Measurements from ENCODE around the gene ANKH.

DNA sequence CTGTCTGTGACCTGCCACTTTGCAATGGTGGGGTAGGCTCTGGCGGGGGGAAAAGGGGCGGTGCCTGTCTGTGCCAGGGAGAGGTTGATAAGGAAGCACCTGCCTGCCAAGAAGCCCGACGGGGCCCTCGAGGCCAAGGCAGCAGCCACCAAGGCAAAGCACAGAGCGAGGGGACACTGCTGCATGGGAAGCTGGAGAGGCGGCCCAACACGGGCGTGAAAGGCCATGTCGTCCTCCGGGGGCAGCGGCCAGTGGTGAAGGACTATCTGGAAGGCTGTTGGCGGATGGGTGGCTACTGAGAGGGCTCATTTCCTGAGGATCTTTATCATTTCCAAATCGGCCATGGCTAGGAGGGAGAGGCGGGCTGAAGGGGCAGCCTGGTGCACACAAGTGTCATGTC lies 140.7 kb downstream of the ANKH start:
- TF ChIP-seq EZH2 (IDR thresholded peaks at IDR 0.05; ENCODE audit: borderline replicate concordance, insufficient read depth, low read depth, low read length, poor library complexity, severe bottlenecking), result no peak
- TF ChIP-seq, protein P1, sequence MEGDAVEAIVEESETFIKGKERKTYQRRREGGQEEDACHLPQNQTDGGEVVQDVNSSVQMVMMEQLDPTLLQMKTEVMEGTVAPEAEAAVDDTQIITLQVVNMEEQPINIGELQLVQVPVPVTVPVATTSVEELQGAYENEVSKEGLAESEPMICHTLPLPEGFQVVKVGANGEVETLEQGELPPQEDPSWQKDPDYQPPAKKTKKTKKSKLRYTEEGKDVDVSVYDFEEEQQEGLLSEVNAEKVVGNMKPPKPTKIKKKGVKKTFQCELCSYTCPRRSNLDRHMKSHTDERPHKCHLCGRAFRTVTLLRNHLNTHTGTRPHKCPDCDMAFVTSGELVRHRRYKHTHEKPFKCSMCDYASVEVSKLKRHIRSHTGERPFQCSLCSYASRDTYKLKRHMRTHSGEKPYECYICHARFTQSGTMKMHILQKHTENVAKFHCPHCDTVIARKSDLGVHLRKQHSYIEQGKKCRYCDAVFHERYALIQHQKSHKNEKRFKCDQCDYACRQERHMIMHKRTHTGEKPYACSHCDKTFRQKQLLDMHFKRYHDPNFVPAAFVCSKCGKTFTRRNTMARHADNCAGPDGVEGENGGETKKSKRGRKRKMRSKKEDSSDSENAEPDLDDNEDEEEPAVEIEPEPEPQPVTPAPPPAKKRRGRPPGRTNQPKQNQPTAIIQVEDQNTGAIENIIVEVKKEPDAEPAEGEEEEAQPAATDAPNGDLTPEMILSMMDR (IDR thresholded peaks at IDR 0.05), result no peak
